ENCODE results near the gene SMG1.
"Not testable (repeated sequence)": the region's sequence is repeated elsewhere in the genome, so short reads cannot be mapped to it uniquely, and the experiment has no call there.

The SMG1 gene

GRCh38 chr16:18757960-18758660 lies 168.1 kb downstream of the SMG1 start:
- not testable (repeated sequence) for DNase-seq

GRCh38 chr16:18756639-18757038 lies 169.6 kb downstream of the SMG1 start:
- DNase-seq = not testable (repeated sequence)

All from stimulated activated CD4-positive, alpha-beta T cell treated with anti-CD3 and anti-CD28 coated beads, Interleukin-4, amount 100 ng/mL, for 1 hour (primary cell).